Dedifferentiated amniotic fluid mesenchymal stem cell (primary cell): ENCODE measurements around the gene MFAP5.

Experiments used
- DNase-seq: peaks from one replicate; pipeline ENCODE4 v3.0.0-alpha.2; 2016; ENCODE audit errors: extremely low spot score

The MFAP5 gene, protein sequence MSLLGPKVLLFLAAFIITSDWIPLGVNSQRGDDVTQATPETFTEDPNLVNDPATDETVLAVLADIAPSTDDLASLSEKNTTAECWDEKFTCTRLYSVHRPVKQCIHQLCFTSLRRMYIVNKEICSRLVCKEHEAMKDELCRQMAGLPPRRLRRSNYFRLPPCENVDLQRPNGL

DNA sequence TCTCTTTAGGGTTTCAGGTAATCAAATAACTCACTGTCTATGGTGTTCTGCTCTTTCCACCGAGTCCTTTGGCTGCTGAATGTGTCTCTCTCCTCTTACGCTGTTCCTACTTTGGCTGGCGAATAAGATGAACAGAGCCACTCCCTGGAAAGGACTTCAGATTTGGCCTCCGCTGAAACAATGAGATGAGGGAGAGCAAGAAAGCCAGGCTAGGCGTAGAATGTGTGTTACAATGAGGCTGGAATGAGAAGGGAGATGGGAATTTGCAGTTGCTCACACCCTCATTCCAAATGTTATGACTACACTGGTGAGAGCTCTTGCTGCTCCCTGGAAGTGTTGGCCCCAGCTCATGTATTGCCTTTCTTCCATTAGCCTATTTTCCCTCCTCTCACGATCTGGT, at the start of gene MFAP5:
Gene MFAP5, minus strand, starts transcription at position 234 of the 400 bp plus-strand sequence. CDS start 722 bp downstream, outside the sequence.
- peak; percentile 58 for DNase-seq

DNA sequence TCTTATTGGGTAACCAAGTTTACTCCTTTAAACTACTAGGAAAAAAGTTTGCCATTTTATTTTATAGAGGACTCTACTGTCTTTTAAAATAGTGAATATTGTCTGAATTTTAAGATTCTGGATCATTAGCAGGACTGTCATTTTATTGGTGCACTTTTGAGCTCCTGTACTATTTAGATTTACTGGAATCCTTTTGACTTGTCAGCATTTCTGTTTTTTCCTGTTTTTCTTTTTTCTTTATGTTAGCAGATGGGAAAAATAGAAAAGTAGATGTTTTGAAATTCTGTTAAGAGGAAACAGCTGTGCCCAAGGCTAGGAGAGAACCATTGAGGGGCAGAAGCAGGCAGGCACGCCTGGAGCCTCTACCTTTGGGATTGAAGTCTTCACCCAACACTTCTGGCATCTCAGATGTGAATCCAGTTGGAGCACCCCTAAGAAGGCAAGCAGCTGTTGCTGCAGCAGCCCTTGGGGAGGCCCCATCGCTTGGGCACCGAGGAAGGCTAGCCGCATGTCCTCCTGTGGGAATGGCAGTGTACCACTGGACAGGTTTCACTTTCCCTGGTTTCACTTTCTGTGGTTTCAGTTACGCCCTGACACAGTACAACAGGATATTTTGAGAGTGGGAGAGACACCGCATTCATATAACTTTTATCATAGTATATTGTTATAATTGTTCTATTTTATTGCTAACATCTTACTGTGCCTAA, 46.7 kb upstream of the MFAP5 start:
- DNase-seq: no peak

DNA sequence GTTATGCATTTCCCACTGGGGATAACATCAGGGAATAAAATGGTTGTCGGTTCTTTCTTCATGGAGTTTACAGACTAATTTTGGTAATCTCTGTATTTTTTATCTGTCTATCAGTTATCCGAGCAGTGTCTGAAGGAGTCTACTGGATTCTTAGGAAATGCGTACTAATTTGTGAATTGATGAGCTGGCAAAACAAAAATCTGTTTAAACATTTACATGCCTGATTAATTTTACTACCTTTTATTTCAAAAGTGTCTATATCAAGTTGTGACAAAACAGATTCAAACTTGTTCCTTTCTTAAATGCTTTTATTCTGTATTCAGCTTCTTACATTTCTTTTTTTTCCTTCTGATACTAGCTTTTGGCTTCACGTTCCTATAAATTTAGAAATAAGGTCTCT, 39.5 kb upstream of the MFAP5 start:
- DNase-seq: no peak

DNA sequence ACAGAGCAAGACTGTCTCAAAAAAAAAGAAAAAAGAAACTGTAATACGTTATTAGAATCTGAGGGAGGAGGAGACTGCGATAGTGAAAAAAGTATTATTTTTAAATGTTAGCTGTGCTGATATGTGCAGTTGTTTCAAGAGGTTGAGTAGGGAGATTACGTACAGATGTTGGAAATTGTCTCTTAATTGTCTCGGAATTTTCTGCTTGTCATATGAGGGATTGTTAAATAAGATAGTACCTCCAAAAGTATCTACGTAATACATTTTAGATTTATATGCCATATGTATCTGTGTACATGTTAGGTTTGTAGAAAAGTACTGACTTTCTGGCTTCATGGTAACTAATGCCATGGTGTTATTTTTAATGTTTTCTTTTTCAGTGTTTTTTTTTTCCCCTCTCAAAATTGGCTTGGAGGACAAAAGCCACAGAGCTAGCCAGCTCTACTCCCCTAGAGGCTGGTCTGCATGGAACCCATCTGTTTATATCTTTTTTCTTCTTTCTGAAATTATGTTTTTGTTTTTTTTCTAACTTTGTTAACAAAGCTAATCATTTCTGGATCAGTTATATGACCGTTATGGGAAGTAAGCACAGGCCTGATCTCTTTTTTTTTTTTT, 38.5 kb upstream of the MFAP5 start:
- no peak for DNase-seq

DNA sequence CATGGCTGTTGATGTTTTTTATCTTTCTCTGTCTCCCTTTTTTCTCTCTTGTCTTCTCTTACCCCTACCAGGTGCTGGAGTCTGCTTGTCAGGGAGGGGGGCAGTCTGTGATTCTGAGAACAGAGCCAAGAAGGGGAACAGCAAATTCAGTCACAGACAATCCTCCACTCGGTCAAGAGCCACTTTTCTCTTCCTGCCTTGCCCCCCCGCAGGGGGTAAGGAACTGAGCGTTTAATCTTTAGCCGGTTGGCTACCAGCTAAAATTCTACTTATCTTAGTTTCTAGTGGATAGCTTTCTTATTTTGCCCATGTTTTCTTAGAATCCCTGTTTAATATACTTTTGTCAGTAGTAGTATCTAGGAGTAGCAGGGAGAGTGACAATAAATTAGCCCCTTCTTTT, 37.1 kb upstream of the MFAP5 start:
- no peak for DNase-seq

DNA sequence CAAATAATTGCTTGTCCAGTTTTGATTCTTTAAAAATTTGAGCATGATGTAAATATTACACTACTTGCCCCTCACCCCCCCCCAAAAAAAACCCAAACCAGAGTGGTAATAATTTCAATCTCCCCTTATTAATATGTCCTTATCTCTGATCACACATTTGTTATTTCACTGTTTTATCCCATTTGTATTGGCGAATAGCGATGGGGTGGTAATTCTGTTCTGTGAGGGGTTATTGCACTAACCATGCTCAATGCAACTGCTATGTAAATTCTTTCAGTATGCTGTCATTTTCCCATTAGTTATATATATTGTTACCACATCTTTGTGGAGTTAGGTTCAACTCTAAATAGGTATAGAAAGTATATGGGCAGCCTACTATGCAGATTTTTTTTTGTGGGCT, 36.3 kb upstream of the MFAP5 start:
- DNase-seq: peak; percentile 49

DNA sequence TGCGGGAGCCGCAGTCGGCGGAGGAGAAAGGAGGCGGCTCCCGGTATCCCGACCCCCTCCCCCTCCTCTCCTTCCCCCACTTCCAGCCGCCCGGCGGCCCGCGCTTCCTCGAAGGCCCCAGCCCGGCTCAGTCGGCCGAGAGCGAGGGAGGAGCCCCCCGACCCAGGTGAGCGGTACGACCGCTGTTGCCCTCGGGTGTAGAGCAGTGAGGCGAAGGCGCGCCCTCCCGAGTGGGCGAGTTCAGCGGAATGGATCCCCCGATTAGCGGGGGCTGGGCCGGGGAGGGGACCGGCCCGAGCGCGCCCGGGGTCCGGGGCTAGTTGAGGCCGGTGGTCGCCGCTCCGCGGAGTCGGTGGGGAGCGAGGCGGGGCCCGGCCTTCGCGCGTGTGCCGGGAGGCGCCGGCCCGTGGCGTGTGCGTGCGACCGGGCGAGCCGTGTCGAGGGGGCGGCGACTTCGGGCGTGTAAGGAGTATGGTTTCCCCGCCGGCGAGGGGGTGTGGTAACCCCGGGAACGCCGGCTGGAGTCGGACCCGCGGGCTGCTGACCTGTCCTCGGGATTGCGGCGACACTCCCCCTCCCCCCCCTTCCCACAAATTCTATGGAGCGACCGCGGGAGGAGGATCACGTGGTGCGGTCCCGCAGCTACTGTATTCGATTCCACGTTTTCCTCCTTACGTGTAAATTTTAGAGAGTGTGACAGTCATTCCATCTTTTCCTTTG, 35.7 kb upstream of the MFAP5 start:
- no peak for DNase-seq

DNA sequence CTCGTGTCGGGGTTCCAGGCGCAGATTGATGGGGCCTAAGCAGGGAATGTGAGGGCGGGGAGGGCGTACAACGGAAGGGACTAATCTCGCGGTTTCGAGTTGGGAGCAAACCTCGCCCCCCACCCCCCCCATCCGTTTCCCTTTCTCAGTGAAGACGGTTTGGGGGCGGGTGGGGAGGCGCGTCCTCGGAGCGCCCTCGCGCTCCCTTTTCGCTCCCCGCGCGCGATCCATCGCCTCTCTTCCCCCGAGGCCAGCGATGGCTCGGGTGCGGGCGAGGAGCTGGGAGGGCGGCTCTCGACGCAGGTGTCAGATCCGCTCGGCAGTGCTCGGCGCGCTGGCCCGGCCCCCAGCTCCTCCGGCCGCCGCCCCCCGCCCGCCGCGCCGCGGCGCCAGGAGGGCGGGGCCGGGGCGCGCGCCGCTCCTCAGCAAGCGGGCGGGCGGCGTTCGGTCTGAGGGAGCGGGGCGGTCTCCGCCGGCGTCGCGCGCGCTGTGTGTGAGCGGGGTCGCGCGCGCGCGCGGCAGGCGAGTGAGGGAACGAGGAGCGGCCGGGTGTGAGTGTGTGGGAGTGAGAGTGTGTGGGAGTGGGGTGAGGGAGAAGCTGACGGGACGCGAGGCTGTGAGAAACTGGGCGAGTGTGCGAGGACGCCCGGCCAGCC, 35.0 kb upstream of the MFAP5 start, which contains the start of gene RIMKLB:
Gene RIMKLB, plus strand, starts transcription at position 516 of the 656 bp plus-strand sequence. CDS start 15,876 bp downstream, outside the sequence.
- DNase-seq: peak; percentile 53

DNA sequence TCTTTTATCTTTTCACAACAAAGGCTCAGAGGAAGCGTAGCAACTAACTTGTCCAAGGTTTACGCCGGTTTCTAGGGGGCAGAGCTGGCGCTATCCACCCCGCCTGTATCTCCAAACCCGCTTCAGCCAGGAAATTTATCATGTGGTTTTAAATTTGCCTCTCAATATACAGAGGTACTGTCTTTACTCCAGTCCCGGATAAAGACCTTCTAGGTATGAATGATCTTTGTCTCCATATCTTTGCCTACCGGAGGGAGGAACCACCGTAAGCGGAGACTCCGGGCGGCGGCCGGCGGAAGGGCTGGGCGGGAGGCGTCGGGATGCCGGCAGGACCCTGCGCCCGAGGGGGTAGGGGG, 34.5 kb upstream of the MFAP5 start:
- no peak for DNase-seq

DNA sequence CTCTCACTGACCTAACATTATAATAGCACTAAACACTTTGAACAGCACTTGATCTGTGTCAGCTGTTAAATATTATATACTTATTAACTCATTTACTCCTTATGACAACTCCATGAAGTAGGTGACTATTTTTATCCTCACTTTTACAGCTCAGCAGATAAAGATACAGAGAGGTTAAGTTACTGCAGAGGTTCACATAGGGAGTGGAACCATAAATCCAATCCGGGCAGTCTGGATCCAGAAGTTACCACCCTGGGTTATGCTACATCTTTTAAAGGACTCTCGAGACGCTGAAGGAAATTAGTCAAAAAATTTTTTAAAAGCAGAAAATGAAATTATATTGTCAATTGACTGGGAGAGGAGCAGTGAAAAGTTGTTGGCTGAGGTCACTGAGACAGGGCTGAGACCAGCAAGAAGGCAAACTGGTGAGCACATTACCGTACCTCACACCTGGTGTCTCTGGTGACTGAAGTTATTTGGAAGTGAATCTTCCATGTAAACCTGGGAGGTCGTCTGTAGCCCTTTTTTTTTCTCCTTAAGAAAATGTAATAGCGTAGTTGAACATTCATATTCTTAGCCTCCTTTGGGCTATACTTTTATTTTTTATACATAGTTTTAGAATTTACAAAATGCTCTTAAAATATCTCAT, 33.9 kb upstream of the MFAP5 start:
- no peak for DNase-seq

DNA sequence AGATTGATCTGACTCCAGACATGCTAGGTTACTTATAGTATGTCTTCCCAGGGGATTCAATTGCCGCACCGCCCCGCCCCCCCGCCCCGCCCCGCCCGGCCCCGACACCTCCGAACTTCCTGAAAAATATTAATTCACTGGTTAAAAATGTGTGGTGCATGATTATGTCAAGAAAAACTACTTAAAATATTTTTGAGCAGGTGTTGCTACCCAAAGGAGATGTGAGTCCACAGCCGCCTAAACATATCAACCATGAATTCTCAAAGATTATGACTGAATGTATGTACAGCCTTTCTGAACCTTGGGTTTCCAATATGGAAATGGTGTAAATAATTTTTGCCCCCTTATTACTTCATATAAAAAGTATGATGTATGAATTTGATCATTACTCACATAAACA, 32.5 kb upstream of the MFAP5 start:
- DNase-seq: no peak

DNA sequence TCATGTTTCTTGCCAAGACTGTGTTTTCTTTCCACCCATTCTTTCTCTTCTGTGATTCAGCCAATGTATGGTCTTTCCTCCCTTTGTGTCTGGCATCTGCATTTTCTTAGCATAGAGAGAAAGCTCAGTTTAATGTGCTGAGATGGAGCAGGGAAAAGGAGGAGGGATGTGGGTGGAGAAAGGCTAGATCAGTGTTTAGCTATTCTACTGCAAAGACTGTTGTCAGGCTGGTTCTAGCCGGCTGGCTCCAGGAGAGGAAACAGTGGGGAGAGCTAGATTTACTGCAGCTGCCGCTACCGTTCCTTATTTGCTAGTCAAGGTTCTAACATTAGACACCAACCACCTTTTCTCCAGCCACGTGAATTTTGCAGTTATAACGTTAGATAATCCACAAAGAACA, 29.9 kb upstream of the MFAP5 start:
- peak; percentile 52 for DNase-seq

DNA sequence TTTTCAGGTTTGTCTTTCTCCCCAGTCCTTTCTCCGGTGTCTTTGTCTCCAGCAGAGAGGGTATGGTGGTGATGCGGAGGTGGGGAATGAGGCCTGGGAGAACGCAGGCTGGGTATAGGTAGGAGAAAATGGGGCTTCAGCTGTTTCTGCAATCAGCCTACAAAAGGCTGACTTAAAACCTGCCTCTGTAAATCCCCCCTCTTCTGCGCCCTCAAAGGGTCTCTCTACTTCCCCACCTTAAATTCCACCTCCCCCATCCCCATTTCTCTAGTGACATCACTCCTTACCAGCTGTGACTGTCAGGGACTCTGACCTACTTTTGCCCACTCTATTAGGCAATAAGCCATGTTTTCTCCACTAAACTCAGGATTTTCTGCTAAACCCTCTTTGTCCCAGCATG, 27.1 kb upstream of the MFAP5 start:
- no peak for DNase-seq

DNA sequence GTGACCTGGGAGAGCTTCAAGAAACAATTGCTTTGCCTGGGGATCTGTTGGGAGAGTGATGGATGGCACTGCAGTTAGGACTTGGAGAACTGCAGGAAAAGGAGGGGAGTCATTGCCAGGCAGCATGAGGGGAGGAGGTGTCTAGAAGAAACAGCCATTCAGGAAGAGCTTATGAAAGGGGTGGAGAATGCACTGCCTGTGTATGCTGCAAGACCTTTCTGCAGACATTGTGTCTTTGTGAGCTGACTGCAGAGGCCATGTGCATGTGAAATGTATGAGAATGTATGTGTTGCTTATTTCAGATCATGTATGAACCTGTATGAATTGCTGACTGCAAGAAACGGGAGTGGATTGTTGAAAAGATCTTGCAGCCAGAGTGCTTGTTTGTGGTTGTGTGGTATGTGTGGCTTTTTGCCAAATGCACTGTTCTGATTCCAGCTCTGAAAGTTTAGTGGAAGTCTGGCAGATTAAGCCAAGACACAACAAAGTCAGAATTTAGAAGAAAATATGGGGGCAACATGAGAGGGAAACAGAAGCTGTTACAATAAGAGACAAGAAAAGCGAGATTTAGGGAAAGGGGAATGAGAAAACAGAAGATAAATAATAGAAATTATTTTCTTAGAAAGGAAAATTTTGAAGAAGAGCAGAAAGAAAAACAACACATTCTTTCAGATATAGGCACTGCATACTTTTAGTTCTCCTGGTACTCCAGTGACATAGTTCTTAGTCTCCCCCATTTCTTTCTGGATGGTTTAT, 25.4 kb upstream of the MFAP5 start:
- peak; percentile 75 for DNase-seq

DNA sequence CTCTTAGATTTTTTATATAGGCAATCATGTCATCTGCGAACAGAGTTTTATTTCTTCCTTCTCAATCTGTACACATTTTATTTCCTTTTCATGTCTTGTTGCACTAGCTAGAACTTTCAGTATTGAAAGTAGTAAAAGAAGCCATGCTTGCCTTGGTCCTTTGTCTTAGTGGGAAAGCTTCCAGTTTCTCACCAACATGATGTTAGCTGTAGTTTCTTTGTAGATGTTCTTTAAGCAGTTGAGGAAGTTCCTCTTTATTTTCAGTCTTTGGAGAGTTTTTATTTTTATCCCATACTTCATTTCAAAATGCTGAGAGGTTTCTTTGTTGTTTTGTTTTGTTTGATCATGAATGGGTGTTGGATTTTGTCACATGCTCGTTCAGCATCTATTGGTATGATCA, 22.4 kb upstream of the MFAP5 start:
- DNase-seq: no peak

DNA sequence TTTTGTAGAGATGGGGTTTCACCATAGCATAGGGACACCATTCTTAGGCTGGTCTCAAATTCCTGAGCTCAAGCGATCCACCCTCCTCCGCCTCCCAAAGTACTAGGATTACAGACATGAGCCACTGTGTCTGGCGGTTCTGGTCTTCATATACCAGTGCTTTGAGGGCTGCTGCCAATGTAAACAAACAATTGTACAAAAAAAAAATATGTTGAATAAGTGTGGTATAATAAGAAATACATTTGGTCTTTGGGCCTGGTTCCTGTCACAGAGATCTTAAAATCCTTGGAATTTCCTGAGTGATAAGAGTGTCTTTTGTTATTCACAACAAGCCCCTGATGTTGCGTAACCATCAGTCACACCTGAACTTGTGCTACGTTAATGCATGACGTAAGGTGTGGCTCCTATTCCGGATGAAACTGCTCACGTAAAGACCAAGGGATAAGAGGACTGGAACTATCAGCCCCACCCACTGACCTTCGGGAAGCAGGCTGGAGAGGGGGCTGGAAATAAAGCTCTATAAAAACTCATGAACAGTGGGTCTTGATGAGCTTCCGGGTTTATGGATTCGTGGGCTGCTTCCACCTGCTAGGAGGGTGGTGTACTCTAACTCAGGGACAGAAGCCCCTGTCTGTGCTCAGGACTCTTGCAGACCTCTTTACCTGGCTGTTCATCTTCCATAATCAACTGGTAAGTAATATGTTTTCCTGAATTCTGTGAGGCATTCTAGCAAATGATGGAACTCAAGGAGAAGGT, 18.7 kb upstream of the MFAP5 start:
- peak; percentile 81 for DNase-seq

DNA sequence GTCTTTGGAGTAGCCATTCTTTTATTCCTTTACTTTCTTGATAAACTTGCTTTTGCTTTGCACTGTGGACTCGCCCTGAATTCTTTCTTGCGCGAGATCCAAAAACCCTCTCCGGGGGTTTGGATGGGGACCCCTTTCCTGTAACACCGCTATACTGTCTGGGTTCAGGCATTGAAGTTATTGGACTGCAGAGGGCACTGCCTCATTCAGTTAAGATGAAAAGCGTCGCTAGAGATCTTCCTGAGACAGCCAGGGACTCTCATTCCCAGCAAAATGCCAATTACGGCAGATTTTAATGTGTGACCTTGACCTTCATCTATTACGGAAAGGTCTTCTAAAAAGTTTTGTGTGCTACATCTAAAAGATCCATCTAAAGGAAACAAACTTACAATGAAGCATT, 17.9 kb upstream of the MFAP5 start:
- DNase-seq: no peak

DNA sequence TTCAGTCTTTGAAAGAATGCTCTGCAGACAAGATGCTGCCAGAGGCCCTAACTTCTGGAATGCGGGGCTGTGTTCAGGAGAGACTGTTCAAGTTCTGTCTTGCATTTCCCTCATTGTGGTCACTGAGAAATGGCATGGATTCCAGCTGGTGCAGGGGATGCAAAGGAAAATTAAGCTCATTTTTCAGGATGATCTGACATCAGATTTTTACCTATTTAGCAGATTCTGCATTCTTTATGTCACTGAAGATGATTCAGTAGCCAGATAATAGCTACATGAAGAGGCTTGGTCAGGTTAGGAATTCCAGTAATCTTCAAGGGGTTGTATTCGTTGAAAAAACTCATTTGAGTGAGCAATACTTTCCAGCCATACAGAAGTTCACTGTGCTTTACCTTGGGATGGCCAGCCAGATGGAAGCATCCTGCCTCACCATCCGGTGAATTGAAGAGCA, 16.1 kb upstream of the MFAP5 start:
- DNase-seq: no peak

DNA sequence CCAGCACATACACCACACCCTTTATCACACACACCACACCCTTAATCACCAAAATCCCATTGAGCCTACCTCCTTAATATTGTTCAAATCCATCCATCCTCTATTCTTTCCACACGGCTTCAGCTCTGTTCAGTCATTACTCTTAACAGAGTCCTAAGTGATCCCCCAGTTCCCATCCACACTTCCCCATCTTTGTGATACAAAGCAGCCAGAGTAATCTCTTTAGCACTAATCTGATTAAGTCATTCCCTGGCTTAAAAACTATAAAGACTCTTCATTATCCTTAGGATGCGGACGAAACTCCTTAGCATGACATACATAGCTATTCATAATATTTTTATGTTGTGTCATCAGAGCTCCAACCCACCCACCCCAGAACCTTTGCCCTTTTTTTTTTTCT, 14.7 kb upstream of the MFAP5 start:
- no peak for DNase-seq

DNA sequence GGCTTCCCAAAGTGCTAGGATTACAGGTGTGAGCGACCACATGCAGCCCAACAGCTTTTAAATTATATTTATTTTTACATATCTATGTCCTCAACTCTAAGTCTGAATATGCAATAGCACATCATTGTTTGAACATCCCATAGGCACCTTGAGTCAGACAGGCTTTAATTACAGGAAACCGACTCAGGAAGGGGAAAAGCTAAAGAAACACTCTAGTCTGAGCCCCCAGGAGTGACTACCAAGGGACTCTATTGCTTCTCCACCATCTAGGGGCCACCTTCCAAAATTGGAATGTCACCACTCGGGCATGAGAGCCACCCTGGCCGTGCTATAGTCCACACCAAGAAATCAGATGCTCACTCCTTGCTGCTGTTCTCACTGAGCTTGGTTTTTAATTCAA, 14.0 kb upstream of the MFAP5 start:
- DNase-seq: no peak
